Lung microvascular endothelial cell (primary cell): ENCODE measurements around the gene KCNA2. TPM values are rescaled to one million over a fixed set of nuclear protein-coding genes. Genes with fewer than 3 reads are reported as not detected.

Experiments used
- DNase-seq, 2 donors: peaks; one replicate each; pipeline versions ENCODE4 v3.0.0 to v3.0.0-alpha.2; 2010; ENCODE audit warnings: low read depth in 2 of 2
- total RNA-seq: library from RNA; depleted of rRNA; stranded (reverse); fragments of >200 nt; gene quantifications from 2 replicates; pipeline ENCODE4 v1.2.1, GENCODE V29; 2014

KCNA2 gene
- total RNA-seq, 1 donor from 2014 or later = not detected

- DNase-seq = no peak
Observed at GRCh38 chr1:110566836-110567235, 39.3 kb downstream of the KCNA2 start.

- no peak for DNase-seq
Observed at GRCh38 chr1:110565565-110565964, 40.6 kb downstream of the KCNA2 start.

- DNase-seq = no peak
Observed at GRCh38 chr1:110563089-110563488, 43.1 kb downstream of the KCNA2 start.

DNA sequence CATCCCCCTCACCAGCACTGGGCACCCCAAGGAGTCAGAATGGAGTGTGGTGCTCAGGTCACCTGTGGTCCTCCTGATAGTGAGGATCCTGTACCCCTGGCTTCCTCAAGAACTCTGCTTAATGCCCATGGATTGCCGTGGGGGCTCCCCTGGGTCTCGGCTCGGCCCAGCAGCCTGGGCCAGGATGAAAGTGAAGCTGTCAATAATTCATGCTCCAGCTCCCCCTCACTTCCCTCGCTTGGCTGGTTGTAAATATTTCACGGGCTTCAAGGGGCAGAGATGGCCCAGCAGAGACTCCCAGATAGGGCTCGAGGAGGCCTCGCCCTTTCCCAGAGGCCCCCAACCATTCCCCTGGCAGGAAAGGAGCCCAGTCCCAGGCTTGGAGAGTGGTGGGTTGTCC, 44.6 kb downstream of the KCNA2 start:
- no peak for DNase-seq

DNA sequence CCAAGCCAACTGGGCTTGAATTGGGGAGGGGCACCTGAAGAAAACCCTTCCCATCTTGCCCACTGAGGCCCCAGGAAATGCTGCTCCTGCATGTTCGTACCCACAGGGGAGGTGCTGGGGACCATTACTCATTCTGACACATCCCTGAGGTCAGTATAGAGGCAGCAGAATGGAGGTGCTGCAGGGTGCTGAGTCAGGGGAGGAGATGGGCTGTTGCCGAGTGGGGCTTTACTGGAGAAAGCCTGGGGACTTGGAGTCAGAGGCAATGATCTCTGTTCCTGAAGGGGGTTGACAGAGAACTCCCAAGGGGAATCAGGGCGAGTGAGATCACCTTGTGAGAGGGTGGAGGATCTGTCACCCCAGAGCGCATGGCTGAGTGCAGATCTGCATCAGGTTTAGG, 47.0 kb downstream of the KCNA2 start:
- DNase-seq = no peak

DNA sequence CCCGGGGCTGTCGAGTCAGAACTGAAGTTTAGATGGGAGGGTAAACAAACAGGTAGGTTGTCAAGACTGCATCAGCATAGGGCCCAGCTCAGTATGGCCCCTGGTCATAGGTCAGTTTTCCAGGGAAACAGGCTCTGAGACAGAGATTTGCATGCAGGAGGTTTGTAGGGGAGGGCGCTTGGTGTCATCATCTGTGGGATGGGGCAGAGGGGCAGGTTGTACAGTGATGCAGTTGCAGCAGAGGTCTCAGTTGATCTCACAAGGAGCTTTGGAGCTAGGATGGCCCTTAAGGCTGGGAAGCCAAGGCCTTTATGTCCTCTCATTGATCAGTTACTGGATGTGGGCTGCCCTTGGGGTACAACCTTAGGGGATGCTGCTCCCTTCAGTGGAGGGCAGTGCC, 48.7 kb downstream of the KCNA2 start:
- DNase-seq = no peak

- no peak for DNase-seq
Observed at GRCh38 chr1:110556471-110556807, 49.7 kb downstream of the KCNA2 start.

DNA sequence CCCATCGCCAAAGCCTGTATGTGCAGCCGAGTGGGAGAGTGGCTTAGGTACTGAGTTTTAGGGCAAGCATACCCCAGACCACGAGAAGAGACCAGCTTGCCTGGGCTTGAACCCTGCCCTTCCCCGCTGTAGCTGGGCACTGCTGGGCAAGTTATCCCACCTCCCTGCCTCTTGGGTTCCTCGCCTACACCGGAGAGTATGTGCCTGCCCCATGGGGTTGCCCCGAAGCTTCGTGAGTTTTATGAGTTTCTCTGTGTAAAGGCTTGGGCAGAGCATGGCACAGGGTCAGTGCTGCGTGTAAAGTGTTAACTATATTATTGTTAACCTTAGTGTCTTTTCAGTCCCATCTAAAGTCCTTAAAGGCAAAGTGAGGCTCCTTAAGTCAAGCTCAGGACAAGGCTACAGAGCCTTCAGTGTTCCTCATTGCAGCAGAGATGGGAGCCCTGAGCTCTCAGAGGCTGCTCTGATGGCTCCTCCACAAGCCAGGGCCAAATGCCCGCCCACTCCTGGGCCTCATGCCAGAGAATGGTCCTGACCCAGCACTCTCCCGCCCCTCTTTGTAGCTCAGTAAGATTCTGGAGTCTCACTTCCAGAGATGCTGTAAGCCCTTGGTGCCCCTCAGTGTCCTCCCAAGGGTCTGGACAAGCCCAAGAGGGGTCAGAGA, 50.2 kb downstream of the KCNA2 start:
- DNase-seq = peak in 1 of 2 donors; percentile 11

GRCh38 chr1:110554871-110555801, 51.0 kb downstream of the KCNA2 start:
- DNase-seq = peak; percentile 27 to 47

DNA sequence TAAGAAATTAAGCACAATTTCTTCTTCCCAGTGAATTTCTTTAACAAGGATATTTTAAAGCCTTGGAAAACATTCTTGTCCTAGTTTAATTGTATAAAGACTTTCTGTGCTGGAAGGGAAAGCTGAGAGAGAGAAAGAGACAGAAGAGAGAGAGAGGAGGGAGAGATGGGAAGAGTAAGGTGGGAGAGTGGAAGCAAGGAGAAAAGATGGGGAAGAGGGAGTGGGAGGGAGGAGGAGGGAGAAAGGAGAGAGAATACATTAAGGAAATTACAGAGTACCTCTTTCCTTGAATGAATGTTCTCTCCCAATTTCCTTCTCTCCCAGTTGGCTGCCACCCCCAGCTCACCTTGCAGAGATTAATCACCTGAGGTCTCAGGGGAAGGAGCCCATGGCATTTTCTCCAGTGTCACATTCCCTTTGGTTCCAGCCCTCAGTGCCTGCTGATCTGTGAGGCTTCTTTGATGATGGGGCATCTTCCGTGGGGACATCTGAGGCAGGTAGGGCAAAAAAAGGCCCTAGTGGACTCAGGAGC, 54.8 kb downstream of the KCNA2 start:
- no peak for DNase-seq

- DNase-seq = no peak
Observed at GRCh38 chr1:110549831-110550230, 56.3 kb downstream of the KCNA2 start.

DNA sequence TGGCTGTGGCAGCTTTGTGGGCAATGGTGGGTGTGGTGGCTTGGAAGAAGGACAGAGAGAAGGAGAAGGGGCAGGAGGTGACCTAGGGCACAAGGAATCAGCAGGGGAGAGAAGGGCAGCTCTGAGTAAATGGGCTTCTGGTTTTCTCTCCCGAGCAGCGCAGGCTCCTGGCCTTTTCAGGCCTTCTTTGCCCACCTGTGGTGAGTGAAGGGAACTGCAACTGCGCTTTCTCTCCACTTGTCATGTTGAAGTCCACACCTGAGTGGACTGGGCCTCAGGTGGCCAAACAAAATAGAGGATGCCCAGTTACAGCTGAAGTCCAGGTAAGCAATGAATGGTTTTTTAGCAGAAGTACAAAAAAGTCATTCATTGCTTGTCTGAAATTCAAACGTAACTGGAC, 57.8 kb downstream of the KCNA2 start:
- peak; percentile 18 to 47 for DNase-seq

- DNase-seq = no peak
Observed at GRCh38 chr1:110547017-110547416, 59.1 kb downstream of the KCNA2 start.

- no peak for DNase-seq
Observed at GRCh38 chr1:110545492-110545891, 60.7 kb downstream of the KCNA2 start.

- no peak for DNase-seq
Observed at GRCh38 chr1:110544753-110545152, 61.4 kb downstream of the KCNA2 start.

Other genes starting within 250 kb of the KCNA2 start
- 0.20 and 0.65 TPM in 2 replicates for gene SLC16A4, start 215.3 kb downstream of the KCNA2 start, total RNA-seq
- 74.1 and 125 TPM in 2 replicates for gene LAMTOR5, start 198.7 kb downstream of the KCNA2 start, total RNA-seq
- not detected in 2 replicates for gene PROK1, start 155.2 kb downstream of the KCNA2 start, total RNA-seq
- gene KCNA10, start 87.2 kb downstream of the KCNA2 start, total RNA-seq = not detected in 2 replicates
- not detected in 2 replicates for gene KCNA3, start 68.6 kb upstream of the KCNA2 start, total RNA-seq